Measurements from ENCODE around the gene CACNG4. TPM values are rescaled to one million over a fixed set of nuclear protein-coding genes. Genes with fewer than 3 reads are reported as not detected.
A peak's percentile ranks its signal among the peaks of the same experiment; 100 is the strongest.

Gene CACNG4
- total RNA-seq, 1 experiment from 2014 or later, result not detected

DNA sequence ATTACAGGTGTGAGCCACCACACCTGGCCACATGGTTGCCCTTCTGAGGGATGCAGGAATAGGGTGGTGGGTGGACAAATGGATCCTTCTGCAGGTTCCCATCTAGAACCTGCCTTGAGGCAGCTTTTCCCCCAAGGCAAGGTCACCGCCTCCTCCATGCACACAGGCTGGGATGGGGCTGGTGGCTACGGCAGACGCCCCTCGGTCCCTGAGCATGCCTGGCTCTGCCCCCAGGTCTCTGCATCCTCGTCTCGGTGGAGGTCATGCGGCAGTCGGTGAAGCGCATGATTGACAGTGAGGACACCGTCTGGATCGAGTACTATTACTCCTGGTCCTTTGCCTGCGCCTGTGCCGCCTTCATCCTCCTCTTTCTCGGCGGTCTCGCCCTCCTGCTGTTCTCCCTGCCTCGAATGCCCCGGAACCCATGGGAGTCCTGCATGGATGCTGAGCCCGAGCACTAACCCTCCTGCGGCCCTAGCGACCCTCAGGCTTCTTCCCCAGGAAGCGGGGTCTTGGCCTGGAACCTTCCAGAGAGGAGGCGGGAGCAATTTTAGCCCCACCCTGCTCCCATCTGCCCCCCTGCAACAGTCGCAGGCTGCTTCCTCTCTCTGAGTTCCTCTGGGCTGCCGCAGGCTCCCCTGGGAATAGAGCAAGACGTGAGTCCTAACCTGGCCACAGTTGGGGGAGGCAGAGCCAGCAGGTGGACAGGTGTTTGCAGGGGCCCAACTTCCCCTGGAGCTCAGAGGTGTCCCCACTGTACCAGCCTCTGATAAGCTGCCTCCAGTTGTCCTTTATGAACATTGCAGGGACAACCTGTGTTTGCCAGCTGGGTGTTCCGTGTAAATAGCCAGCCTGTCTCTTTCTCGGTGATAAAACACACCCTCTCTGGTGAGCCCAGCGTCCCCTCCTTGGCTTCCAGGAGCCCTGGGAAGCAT, 91.6 kb downstream of the CACNG4 start:
- Histone ChIP-seq H3K9me3 (ENCODE audit: low read length) (no peaks in the 10 kb centered on the region), H3K9ac (ENCODE audit: low read length) (no peak overlapping the region), H4K20me1 (ENCODE audit: insufficient read depth, low read depth, low read length) (no peaks in the 10 kb centered on the region), H3K27ac (ENCODE audit: low read length) (no peak overlapping the region), H2AFZ (ENCODE audit: low read length) (no peak overlapping the region), H3K79me2 (ENCODE audit: low read length) (no peaks in the 10 kb centered on the region), H3K4me2 (ENCODE audit: low read depth, low read length, poor library complexity, severe bottlenecking) (peak overlapping the region; percentile 37), H3K36me3 (ENCODE audit: insufficient read depth, low read length) (no peaks in the 10 kb centered on the region), H3K4me1 (ENCODE audit: low read length) (peaks cover 12% of the 10 kb centered on the region), H3K9me2 (replicated peaks; ENCODE audit: insufficient read depth, low read length) (no peaks in the 10 kb centered on the region), H3K4me3 (ENCODE audit: low read length) (no peak overlapping the region), H3K27me3 (ENCODE audit: low read length) (no peaks in the 10 kb centered on the region)
- peak; percentile 65 for DNase-seq

DNA sequence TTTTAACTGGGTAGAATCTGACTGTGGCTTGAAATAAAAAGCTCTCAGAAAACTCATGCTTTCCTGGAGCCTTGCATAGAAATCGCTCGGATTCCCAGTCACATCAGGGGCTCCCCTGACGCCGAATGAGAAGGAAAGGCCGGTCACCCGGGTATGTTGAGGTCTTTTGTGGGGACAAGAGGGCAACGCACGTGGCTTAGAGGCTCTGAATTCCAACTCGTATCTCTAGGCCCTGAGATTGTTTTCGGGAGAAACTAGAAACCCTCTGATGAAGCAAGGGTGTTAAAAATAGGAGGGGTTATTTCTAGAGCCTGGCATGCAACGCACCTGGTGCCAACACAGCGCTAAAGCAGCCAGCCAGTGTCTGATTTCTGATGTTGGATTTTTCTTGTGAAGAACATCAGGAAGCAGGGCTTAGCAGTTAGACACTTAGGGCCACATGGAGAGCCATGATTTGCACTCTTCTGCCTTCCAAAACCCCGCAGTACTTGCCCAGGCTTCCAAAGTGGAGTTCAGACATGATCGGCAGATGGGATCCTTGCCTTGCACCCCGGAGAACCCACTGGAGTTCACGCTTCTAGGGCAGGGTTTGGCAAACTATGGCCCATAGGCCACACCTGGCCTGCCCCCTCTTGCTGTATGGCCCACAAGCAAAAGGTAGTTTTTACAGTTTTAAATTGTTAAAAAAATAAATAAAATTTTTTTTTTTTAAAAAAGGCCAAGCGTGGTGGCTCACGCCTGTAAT, 92.4 kb downstream of the CACNG4 start:
- Histone ChIP-seq H2AFZ (ENCODE audit: low read length) (no peak overlapping the region), H3K36me3 (ENCODE audit: insufficient read depth, low read length) (no peaks in the 10 kb centered on the region), H3K4me2 (ENCODE audit: low read depth, low read length, poor library complexity, severe bottlenecking) (peak overlapping the region; percentile 37)

DNA sequence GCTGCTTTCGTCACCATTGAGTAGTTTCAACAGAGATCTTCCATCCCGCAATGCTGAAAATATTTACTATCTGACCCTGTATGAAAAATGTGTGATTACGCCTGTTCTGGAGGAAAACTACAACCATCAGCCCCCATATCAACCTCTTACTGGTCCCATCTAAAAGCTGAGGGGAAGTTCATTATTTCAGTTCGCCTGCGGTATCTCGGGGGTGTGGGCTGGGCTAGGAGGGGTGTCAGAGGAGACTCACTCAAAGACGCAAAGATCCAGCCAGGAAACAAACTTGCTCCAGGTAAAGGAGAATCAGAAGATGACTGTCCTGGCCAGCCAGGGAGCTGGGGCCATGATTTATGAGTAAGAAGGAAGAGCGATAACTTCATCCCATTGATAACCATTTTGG, 93.5 kb downstream of the CACNG4 start:
- peaks cover 12% of the 10 kb centered on the region for H3K4me1 ChIP-seq (ENCODE audit: low read length)
- H3K79me2 ChIP-seq (ENCODE audit: low read length), result no peaks in the 10 kb centered on the region
- H3K9me3 ChIP-seq (ENCODE audit: low read length), result no peaks in the 10 kb centered on the region
- H3K9ac ChIP-seq (ENCODE audit: low read length), result no peak overlapping the region
- no peak overlapping the region for H3K27ac ChIP-seq (ENCODE audit: low read length)
- no peak for DNase-seq
- H4K20me1 ChIP-seq (ENCODE audit: insufficient read depth, low read depth, low read length), result no peaks in the 10 kb centered on the region
- no peak overlapping the region for H3K4me2 ChIP-seq (ENCODE audit: low read depth, low read length, poor library complexity, severe bottlenecking)
- H2AFZ ChIP-seq (ENCODE audit: low read length), result no peak overlapping the region
- H3K36me3 ChIP-seq (ENCODE audit: insufficient read depth, low read length), result no peaks in the 10 kb centered on the region
- H3K4me3 ChIP-seq (ENCODE audit: low read length), result no peak overlapping the region
- no peaks in the 10 kb centered on the region for H3K9me2 ChIP-seq (replicated peaks; ENCODE audit: insufficient read depth, low read length)
- no peaks in the 10 kb centered on the region for H3K27me3 ChIP-seq (ENCODE audit: low read length)

More for the DNA sequence above, 92.4 kb downstream of the CACNG4 start:
- Histone ChIP-seq H3K27me3 (ENCODE audit: low read length) (no peaks in the 10 kb centered on the region), H3K9me2 (replicated peaks; ENCODE audit: insufficient read depth, low read length) (no peaks in the 10 kb centered on the region), H3K9ac (ENCODE audit: low read length) (no peak overlapping the region), H3K27ac (ENCODE audit: low read length) (no peak overlapping the region), H3K79me2 (ENCODE audit: low read length) (no peaks in the 10 kb centered on the region), H4K20me1 (ENCODE audit: insufficient read depth, low read depth, low read length) (no peaks in the 10 kb centered on the region), H3K9me3 (ENCODE audit: low read length) (no peaks in the 10 kb centered on the region), H3K4me3 (ENCODE audit: low read length) (no peak overlapping the region), H3K4me1 (ENCODE audit: low read length) (peaks cover 12% of the 10 kb centered on the region)
- DNase-seq, result no peak

DNA sequence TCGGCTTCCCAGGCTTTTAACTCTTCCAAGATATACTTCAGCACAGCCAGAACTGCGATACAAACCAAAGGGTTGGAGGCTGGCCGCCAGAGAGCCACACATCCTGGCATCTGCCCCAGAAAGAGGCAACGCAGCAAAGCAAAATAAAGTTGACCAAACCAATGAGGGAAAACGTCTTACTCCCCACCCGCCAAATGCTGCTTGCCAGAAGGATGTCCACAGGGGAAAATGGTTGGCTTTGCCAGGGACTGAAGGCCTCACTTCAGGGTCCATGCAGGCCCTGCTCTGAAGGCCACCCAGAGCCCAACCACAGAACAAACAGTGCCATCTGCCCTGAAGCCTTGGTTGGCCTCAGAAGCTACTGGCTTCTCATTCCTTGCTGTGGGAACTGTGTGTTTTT, 94.9 kb downstream of the CACNG4 start:
- no peaks in the 10 kb centered on the region for H3K27me3 ChIP-seq (ENCODE audit: low read length)
- no peak overlapping the region for H3K9ac ChIP-seq (ENCODE audit: low read length)
- no peaks in the 10 kb centered on the region for H3K9me3 ChIP-seq (ENCODE audit: low read length)
- H3K27ac ChIP-seq (ENCODE audit: low read length), result no peak overlapping the region
- DNase-seq, result no peak
- no peak overlapping the region for H3K4me2 ChIP-seq (ENCODE audit: low read depth, low read length, poor library complexity, severe bottlenecking)
- no peaks in the 10 kb centered on the region for H4K20me1 ChIP-seq (ENCODE audit: insufficient read depth, low read depth, low read length)
- no peaks in the 10 kb centered on the region for H3K9me2 ChIP-seq (replicated peaks; ENCODE audit: insufficient read depth, low read length)
- peaks cover 12% of the 10 kb centered on the region for H3K4me1 ChIP-seq (ENCODE audit: low read length)
- H2AFZ ChIP-seq (ENCODE audit: low read length), result no peak overlapping the region
- H3K79me2 ChIP-seq (ENCODE audit: low read length), result no peaks in the 10 kb centered on the region
- H3K4me3 ChIP-seq (ENCODE audit: low read length), result no peak overlapping the region
- no peaks in the 10 kb centered on the region for H3K36me3 ChIP-seq (ENCODE audit: insufficient read depth, low read length)

DNA sequence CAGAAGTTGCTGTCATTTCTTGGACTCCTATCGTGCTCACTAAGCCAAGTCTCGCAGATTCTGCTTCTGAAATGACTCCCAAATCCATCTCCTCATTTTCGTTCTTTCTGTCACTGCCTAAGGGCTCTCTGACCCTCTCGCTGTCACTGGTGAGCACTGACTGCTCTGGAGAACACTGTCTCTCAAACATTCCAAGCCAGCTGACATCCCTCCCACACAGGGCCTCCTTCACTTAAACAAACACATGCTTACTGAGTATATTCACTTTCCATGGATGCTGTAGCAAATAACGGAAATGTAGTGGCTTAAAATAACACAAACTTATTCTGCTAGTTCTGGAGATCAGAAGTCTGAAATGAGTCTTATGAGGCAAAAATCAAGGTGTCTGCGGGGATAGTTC, 98.6 kb downstream of the CACNG4 start:
- no peak for DNase-seq
- Histone ChIP-seq H3K27ac (ENCODE audit: low read length) (no peak overlapping the region), H3K9me3 (ENCODE audit: low read length) (no peaks in the 10 kb centered on the region), H3K36me3 (ENCODE audit: insufficient read depth, low read length) (no peaks in the 10 kb centered on the region), H3K9ac (ENCODE audit: low read length) (no peak overlapping the region), H3K9me2 (replicated peaks; ENCODE audit: insufficient read depth, low read length) (no peaks in the 10 kb centered on the region), H3K4me1 (ENCODE audit: low read length) (no peaks in the 10 kb centered on the region), H2AFZ (ENCODE audit: low read length) (no peak overlapping the region), H3K4me3 (ENCODE audit: low read length) (no peak overlapping the region), H3K27me3 (ENCODE audit: low read length) (no peaks in the 10 kb centered on the region), H4K20me1 (ENCODE audit: insufficient read depth, low read depth, low read length) (no peaks in the 10 kb centered on the region), H3K4me2 (ENCODE audit: low read depth, low read length, poor library complexity, severe bottlenecking) (no peak overlapping the region), H3K79me2 (ENCODE audit: low read length) (no peaks in the 10 kb centered on the region)

DNA sequence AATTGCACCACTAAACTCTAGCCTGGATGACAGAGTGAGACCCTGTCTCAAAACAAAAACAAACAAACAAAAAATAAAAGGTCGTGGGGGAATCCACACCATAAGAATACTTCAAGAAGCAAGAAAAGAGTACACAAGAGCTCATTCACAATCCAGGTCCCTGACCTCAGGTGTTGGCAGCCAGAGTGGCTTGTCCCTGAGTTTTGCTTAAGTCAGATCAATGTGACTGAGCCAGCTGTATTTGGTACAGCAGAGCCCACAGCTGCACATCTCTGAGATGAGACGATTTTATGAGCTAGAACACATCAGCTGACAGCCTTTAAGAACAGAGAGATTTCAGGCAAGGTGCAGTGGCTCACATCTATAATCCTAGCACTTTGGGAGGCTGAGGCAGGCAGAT, 102.2 kb downstream of the CACNG4 start:
- no peaks in the 10 kb centered on the region for H3K4me1 ChIP-seq (ENCODE audit: low read length)
- no peak for DNase-seq

DNA sequence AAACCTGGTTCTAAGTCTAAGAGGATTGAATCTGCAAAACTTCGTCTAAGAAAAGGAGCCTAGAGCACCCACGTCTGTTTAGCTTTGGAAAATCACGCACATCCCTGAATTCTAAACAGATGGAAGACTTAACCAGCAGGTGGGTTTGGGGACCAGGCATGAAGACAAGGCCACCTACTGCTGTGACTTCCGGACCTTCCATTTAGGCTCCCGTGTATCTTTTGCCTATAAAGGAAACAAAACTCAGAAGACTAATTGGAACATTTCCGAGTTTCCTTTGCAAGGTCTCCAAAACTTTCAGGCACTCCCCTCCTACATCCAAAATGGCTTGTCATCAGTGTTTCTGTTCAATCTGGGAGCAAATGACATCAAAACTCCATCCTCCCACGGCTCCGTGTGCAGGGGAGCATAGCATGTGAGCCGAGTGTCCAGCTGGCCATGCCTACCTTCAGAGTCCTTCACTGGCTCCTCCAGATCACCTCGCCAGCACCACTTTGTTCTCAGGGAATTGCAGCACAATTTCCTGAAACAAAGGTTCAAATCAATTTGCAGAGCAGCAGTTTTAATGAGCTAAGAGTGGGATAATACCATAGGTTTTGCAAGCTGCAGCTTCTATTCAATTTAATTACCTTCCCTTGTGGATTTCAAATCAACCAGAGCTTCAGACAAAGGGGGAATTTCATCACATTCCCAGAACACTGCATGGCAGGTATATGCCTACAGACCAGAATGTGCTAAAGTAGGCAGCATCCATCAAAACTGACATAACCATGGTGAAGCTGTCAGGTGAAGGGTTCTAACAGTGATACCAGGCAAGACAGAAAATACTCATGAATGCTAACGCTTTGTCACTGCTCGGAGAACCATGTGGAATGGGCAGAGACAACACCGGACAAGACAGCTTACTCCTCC, 103.3 kb downstream of the CACNG4 start:
- Histone ChIP-seq H3K4me3 (ENCODE audit: low read length) (no peak overlapping the region), H3K27me3 (ENCODE audit: low read length) (no peaks in the 10 kb centered on the region), H3K9me3 (ENCODE audit: low read length) (no peaks in the 10 kb centered on the region), H3K9me2 (replicated peaks; ENCODE audit: insufficient read depth, low read length) (no peaks in the 10 kb centered on the region), H3K79me2 (ENCODE audit: low read length) (no peaks in the 10 kb centered on the region), H3K36me3 (ENCODE audit: insufficient read depth, low read length) (no peaks in the 10 kb centered on the region), H3K9ac (ENCODE audit: low read length) (no peak overlapping the region), H4K20me1 (ENCODE audit: insufficient read depth, low read depth, low read length) (no peaks in the 10 kb centered on the region), H3K4me1 (ENCODE audit: low read length) (no peaks in the 10 kb centered on the region), H3K27ac (ENCODE audit: low read length) (no peak overlapping the region), H3K4me2 (ENCODE audit: low read depth, low read length, poor library complexity, severe bottlenecking) (no peak overlapping the region), H2AFZ (ENCODE audit: low read length) (no peak overlapping the region)
- DNase-seq, result no peak

More for the DNA sequence above, 102.2 kb downstream of the CACNG4 start:
- Histone ChIP-seq H3K79me2 (ENCODE audit: low read length) (no peaks in the 10 kb centered on the region), H3K9me3 (ENCODE audit: low read length) (no peaks in the 10 kb centered on the region), H3K27me3 (ENCODE audit: low read length) (no peaks in the 10 kb centered on the region), H3K9ac (ENCODE audit: low read length) (no peak overlapping the region), H3K4me3 (ENCODE audit: low read length) (no peak overlapping the region), H3K36me3 (ENCODE audit: insufficient read depth, low read length) (no peaks in the 10 kb centered on the region), H3K27ac (ENCODE audit: low read length) (no peak overlapping the region), H4K20me1 (ENCODE audit: insufficient read depth, low read depth, low read length) (no peaks in the 10 kb centered on the region), H2AFZ (ENCODE audit: low read length) (no peak overlapping the region), H3K9me2 (replicated peaks; ENCODE audit: insufficient read depth, low read length) (no peaks in the 10 kb centered on the region), H3K4me2 (ENCODE audit: low read depth, low read length, poor library complexity, severe bottlenecking) (no peak overlapping the region)
